Activated naive CD8-positive, alpha-beta T cell treated with anti-CD3 and anti-CD28 coated beads, Interleukin-2, amount 10 ng/mL, durations not matched to agents 7 days and 5 days (primary cell): Measurements from ENCODE around the gene LIPT1. TPM values are rescaled to one million over a fixed set of nuclear protein-coding genes. Genes with fewer than 3 reads are reported as not detected.
"Not testable (repeated sequence)": the region's sequence is repeated elsewhere in the genome, so short reads cannot be mapped to it uniquely, and the experiment has no call there.

Source experiments
- ATAC-seq: fragments of 150-1000 bp; cut with Tn5 transposase; one replicate; pipeline ENCODE4 v1.10.0; 2021; ENCODE audit warnings: low read depth, moderate library complexity
- POLR2A ChIA-PET: fragments of 350-600 bp; sonication (Branson Sonifier 250); formaldehyde crosslinking; loops from one replicate; lab custom pipeline; 2021; ENCODE audit warnings: antibody characterized with exemption; lab: Charles Lee
- DNase-seq: peaks from one replicate; pipeline ENCODE4 v3.0.0; 2021
- H3K27ac Mint-ChIP-seq: one replicate; pipeline ENCODE4 v1.8.0; 2022; ENCODE audit warnings: mild to moderate bottlenecking, mixed read lengths
- H3K27me3 Mint-ChIP-seq: one replicate; pipeline ENCODE4 v1.8.0; 2022; ENCODE audit warnings: mild to moderate bottlenecking, moderate library complexity, mixed read lengths
- H3K36me3 Mint-ChIP-seq: one replicate; pipeline ENCODE4 v1.8.0; 2021; ENCODE audit warnings: mild to moderate bottlenecking, mixed read lengths
- H3K4me1 Mint-ChIP-seq: one replicate; pipeline ENCODE4 v1.8.0; 2021; ENCODE audit warnings: mixed read lengths
- H3K4me3 Mint-ChIP-seq: one replicate; pipeline ENCODE4 v1.8.0; 2022; ENCODE audit warnings: mild to moderate bottlenecking, moderate library complexity, mixed read lengths
- H3K9me3 Mint-ChIP-seq: one replicate; pipeline ENCODE4 v1.8.0; 2021; ENCODE audit warnings: mixed read lengths
- total RNA-seq, 2 experiments: library from RNA; stranded (reverse); gene quantifications; one replicate each; pipeline ENCODE4 v1.2.3, GENCODE V29; 2021

LIPT1 gene
- total RNA-seq = 10 to 100 TPM; 10.1 to 12.1 TPM

GRCh38 chr2:99154643-99155536 is at the start of gene LIPT1, which contains the start of gene TSGA10:
Gene LIPT1, plus strand, starts transcription at chr2:99154967. Its CDS starts 6,991 bp downstream, at chr2:99161958.
Gene TSGA10, minus strand, starts transcription at chr2:99154942. Its CDS starts 45,503 bp downstream, at chr2:99109439.
- POLR2A ChIA-PET = interaction anchor here (1.3 to 5.0 kb wide), 6 partner anchors 11 to 547 kb away, joined by 3 to 40 read pairs (median 5); partner anchors contain the start of genes C2orf15 and EIF5B
- H3K27me3 Mint-ChIP-seq = no peaks in the 10 kb centered on the region
- peak; percentile 95 for ATAC-seq
- H3K4me1 Mint-ChIP-seq = peaks cover 31% of the 10 kb centered on the region
- no peaks in the 10 kb centered on the region for H3K9me3 Mint-ChIP-seq
- H3K4me3 Mint-ChIP-seq = peak within 1 kb of the TSS; percentile 95
- peak within 1 kb of the TSS; percentile 87 for H3K27ac Mint-ChIP-seq
- DNase-seq = peak; percentile 94
- peaks cover 15% of the 10 kb centered on the region for H3K36me3 Mint-ChIP-seq

GRCh38 chr2:99106913-99107312 is 47.9 kb upstream of the LIPT1 start:
- no peak for ATAC-seq
- Mint-ChIP-seq H3K36me3 (no peaks in the 10 kb centered on the region), H3K4me1 (no peaks in the 10 kb centered on the region)

GRCh38 chr2:99111236-99111635 is 43.5 kb upstream of the LIPT1 start:
- Mint-ChIP-seq H3K4me1 (no peaks in the 10 kb centered on the region), H3K4me3 (no peak overlapping the region), H3K36me3 (peaks cover 1% of the 10 kb centered on the region), H3K27ac (no peak overlapping the region), H3K9me3 (no peaks in the 10 kb centered on the region), H3K27me3 (peaks cover 2% of the 10 kb centered on the region)
- no peak for ATAC-seq
- DNase-seq = no peak
- POLR2A ChIA-PET = no interaction called here

More at GRCh38 chr2:99106913-99107312, 47.9 kb upstream of the LIPT1 start:
- Mint-ChIP-seq H3K9me3 (no peaks in the 10 kb centered on the region), H3K27ac (no peak overlapping the region), H3K27me3 (peaks cover 2% of the 10 kb centered on the region), H3K4me3 (no peak overlapping the region)
- POLR2A ChIA-PET = no interaction called here
- DNase-seq = no peak

- peaks cover 2% of the 10 kb centered on the region for H3K36me3 Mint-ChIP-seq
- no peak overlapping the region for H3K4me3 Mint-ChIP-seq
- H3K27ac Mint-ChIP-seq = no peak overlapping the region
- no peak for ATAC-seq
- H3K4me1 Mint-ChIP-seq = no peaks in the 10 kb centered on the region
- no peak for DNase-seq
- H3K9me3 Mint-ChIP-seq = no peaks in the 10 kb centered on the region
- POLR2A ChIA-PET = no interaction called here
- peaks cover 2% of the 10 kb centered on the region for H3K27me3 Mint-ChIP-seq
Measured at GRCh38 chr2:99111945-99112344, 42.8 kb upstream of the LIPT1 start.

- Mint-ChIP-seq H3K4me3 (no peak overlapping the region), H3K9me3 (no peaks in the 10 kb centered on the region), H3K27me3 (peaks cover 2% of the 10 kb centered on the region), H3K27ac (no peak overlapping the region), H3K4me1 (no peaks in the 10 kb centered on the region), H3K36me3 (peaks cover 2% of the 10 kb centered on the region)
- POLR2A ChIA-PET = no interaction called here
- DNase-seq = no peak
- ATAC-seq = no peak
Measured at GRCh38 chr2:99112617-99113016, 42.1 kb upstream of the LIPT1 start.

- H3K4me3 Mint-ChIP-seq = no peak overlapping the region
- ATAC-seq = no peak
- no peak overlapping the region for H3K27ac Mint-ChIP-seq
- H3K36me3 Mint-ChIP-seq = peaks cover 31% of the 10 kb centered on the region
- H3K27me3 Mint-ChIP-seq = no peaks in the 10 kb centered on the region
- DNase-seq = no peak
- H3K4me1 Mint-ChIP-seq = no peaks in the 10 kb centered on the region
- POLR2A ChIA-PET = no interaction called here
- H3K9me3 Mint-ChIP-seq = peaks cover 26% of the 10 kb centered on the region
Measured at GRCh38 chr2:99127981-99128380, 26.8 kb upstream of the LIPT1 start.

GRCh38 chr2:99135044-99135556 is 19.7 kb upstream of the LIPT1 start:
- H3K36me3 Mint-ChIP-seq = peaks cover 21% of the 10 kb centered on the region
- POLR2A ChIA-PET, H3K4me3 Mint-ChIP-seq, H3K27ac Mint-ChIP-seq, H3K4me1 Mint-ChIP-seq, ATAC-seq, DNase-seq, H3K27me3 Mint-ChIP-seq: not testable (repeated sequence)
- peaks cover 33% of the 10 kb centered on the region for H3K9me3 Mint-ChIP-seq

- ATAC-seq (no peak), DNase-seq (no peak)
- POLR2A ChIA-PET = no interaction called here
- Mint-ChIP-seq H3K36me3 (peaks cover 17% of the 10 kb centered on the region), H3K27ac (no peak overlapping the region), H3K9me3 (peaks cover 9% of the 10 kb centered on the region), H3K4me3 (no peak overlapping the region), H3K4me1 (peaks cover 15% of the 10 kb centered on the region), H3K27me3 (peaks cover 2% of the 10 kb centered on the region)
Measured at GRCh38 chr2:99139003-99139402, 15.8 kb upstream of the LIPT1 start.

GRCh38 chr2:99140056-99140859 is 14.5 kb upstream of the LIPT1 start:
- H3K36me3 Mint-ChIP-seq = peaks cover 9% of the 10 kb centered on the region

GRCh38 chr2:99140860-99141109 is 14.0 kb upstream of the LIPT1 start:
- H3K27me3 Mint-ChIP-seq = peaks cover 2% of the 10 kb centered on the region
- DNase-seq = no peak
- peak overlapping the region; percentile 95 for H3K27ac Mint-ChIP-seq
- no peak for ATAC-seq
- peak overlapping the region; percentile 90 for H3K4me3 Mint-ChIP-seq
- POLR2A ChIA-PET = interaction anchor here (0.5 to 3.5 kb wide), 9 partner anchors 10 to 1428 kb away, joined by 3 to 40 read pairs (median 4); partner anchors contain the start of genes EIF5B, LIPT1, TSGA10 and TXNDC9
- peaks cover 15% of the 10 kb centered on the region for H3K4me1 Mint-ChIP-seq
- H3K9me3 Mint-ChIP-seq = peaks cover 1% of the 10 kb centered on the region
- peaks cover 9% of the 10 kb centered on the region for H3K36me3 Mint-ChIP-seq

More at GRCh38 chr2:99140056-99140859, 14.5 kb upstream of the LIPT1 start:
- Mint-ChIP-seq H3K4me3 (peak overlapping the region; percentile 90), H3K4me1 (peaks cover 15% of the 10 kb centered on the region), H3K27ac (peak overlapping the region; percentile 95), H3K27me3 (peaks cover 2% of the 10 kb centered on the region), H3K9me3 (peaks cover 4% of the 10 kb centered on the region)
- POLR2A ChIA-PET = interaction anchor here (1.3 to 3.5 kb wide), 4 partner anchors 14 to 1427 kb away, joined by 3 to 40 read pairs (median 8); partner anchors contain the start of genes LIPT1, TSGA10 and ZAP70
- no peak for DNase-seq
- ATAC-seq = no peak

GRCh38 chr2:99141110-99142108 is 13.4 kb upstream of the LIPT1 start, which contains the start of gene C2orf15:
Gene C2orf15, plus strand, starts transcription at chr2:99141707. Its CDS starts 8,852 bp downstream, at chr2:99150559.
- peaks cover 1% of the 10 kb centered on the region for H3K9me3 Mint-ChIP-seq

GRCh38 chr2:99150706-99151105 is 4.1 kb upstream of the LIPT1 start:
- DNase-seq (no peak), ATAC-seq (no peak)
- Mint-ChIP-seq H3K27ac (no peak overlapping the region), H3K4me1 (peaks cover 13% of the 10 kb centered on the region), H3K27me3 (no peaks in the 10 kb centered on the region), H3K9me3 (no peaks in the 10 kb centered on the region), H3K36me3 (peaks cover 4% of the 10 kb centered on the region), H3K4me3 (no peak overlapping the region)
- POLR2A ChIA-PET = interaction anchor here (1.0 kb wide), 1 partner anchor 9 kb away, joined by 3 read pairs; the partner anchor contains the start of gene C2orf15

More at GRCh38 chr2:99141110-99142108, 13.4 kb upstream of the LIPT1 start, which contains the start of gene C2orf15:
- H3K27me3 Mint-ChIP-seq = peaks cover 2% of the 10 kb centered on the region
- peak within 1 kb of the TSS; percentile 90 for H3K4me3 Mint-ChIP-seq
- POLR2A ChIA-PET = interaction anchor here (0.5 to 3.5 kb wide), 10 partner anchors 9 to 1428 kb away, joined by 3 to 40 read pairs (median 4); partner anchors contain the start of genes EIF5B, LIPT1, TSGA10 and TXNDC9
- H3K4me1 Mint-ChIP-seq = peaks cover 15% of the 10 kb centered on the region
- DNase-seq (peak; percentile 96), ATAC-seq (peak; percentile 90)
- peaks cover 7% of the 10 kb centered on the region for H3K36me3 Mint-ChIP-seq
- peak within 1 kb of the TSS; percentile 95 for H3K27ac Mint-ChIP-seq
